HL-60 (cell line): ENCODE results near the gene MAGED4B.

ENCODE experiments used
- DNase-seq, 2 experiments: peaks; one replicate each; pipeline ENCODE4 v3.0.0-alpha.2; 2010 to 2020; ENCODE audit warnings: low read depth in 1 of 2, low spot score in 1 of 2
- H3K27ac ChIP-seq: fragments of 250-450 bp; sonication (Bioruptor Pico); replicated peaks from 2 replicates; pipeline ENCODE4 v1.5.1; 2020; ENCODE audit warnings: mild to moderate bottlenecking, moderate library complexity
- H3K27me3 ChIP-seq: fragments of 250-450 bp; sonication (Bioruptor Pico); 2 replicates; pipeline ENCODE4 v1.5.1; 2021; ENCODE audit warnings: mild to moderate bottlenecking, moderate library complexity; ENCODE audit not compliant: insufficient read depth, poor library complexity, severe bottlenecking
- H3K4me3 ChIP-seq: replicated peaks from 2 replicates; pipeline ENCODE4 v1.5.1; 2011; ENCODE audit warnings: mild to moderate bottlenecking, control low read depth, low read length; ENCODE audit not compliant: insufficient read depth
- CTCF ChIP-seq: IDR thresholded peaks from one replicate; pipeline ENCODE4 v1.5.1; 2011; ENCODE audit warnings: low read length, control low read depth, inconsistent platforms; ENCODE audit not compliant: insufficient read depth
- GABPA ChIP-seq: IDR thresholded peaks from 2 replicates; pipeline ENCODE4 v1.6.1; 2012; ENCODE audit warnings: low read depth
- POLR2AphosphoS5 ChIP-seq: IDR thresholded peaks from 2 replicates; pipeline ENCODE4 v1.6.1; 2012; ENCODE audit warnings: low read depth
- REST ChIP-seq: IDR thresholded peaks from 2 replicates; pipeline ENCODE4 v1.6.1; 2012; ENCODE audit warnings: low read depth; ENCODE audit not compliant: insufficient replicate concordance
- SPI1 ChIP-seq: IDR thresholded peaks from 2 replicates; pipeline ENCODE4 v1.6.1; 2012; ENCODE audit warnings: low read depth, mild to moderate bottlenecking, borderline replicate concordance

The MAGED4B gene

DNA sequence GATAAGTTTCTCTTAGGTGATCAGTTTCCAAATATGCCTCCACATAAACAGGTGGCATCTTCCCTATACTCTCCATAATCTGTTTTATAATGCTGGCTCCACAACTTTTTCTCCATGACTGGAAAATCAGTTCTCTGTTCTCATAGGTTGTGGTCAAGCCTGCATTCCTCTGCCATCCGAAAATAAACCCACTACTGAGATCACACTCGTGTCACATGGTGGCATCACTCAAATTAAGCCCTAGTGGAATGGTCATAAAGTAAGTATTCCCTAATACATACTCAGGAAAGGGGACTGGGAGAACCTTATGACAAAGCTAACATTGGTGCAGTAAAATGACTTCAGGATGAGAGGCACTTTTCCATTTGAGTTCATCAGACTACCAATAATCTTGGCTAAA, 37.6 kb downstream of the MAGED4B start:
- no peak overlapping the region for H3K27ac ChIP-seq
- DNase-seq = no peak
- H3K27me3 ChIP-seq = no peaks in the 10 kb centered on the region
- no peak overlapping the region for H3K4me3 ChIP-seq
- no peak for TF ChIP-seq REST
- TF ChIP-seq CTCF = no peak
- TF ChIP-seq SPI1 = no peak
- TF ChIP-seq GABPA = no peak
- no peak for TF ChIP-seq POLR2AphosphoS5

GRCh38 chrX:52015794-52016193, 53.2 kb downstream of the MAGED4B start:
- TF ChIP-seq SPI1 (no peak), REST (no peak), CTCF (no peak), GABPA (no peak), POLR2AphosphoS5 (no peak)
- DNase-seq = no peak
- Histone ChIP-seq H3K27ac (no peak overlapping the region), H3K27me3 (no peaks in the 10 kb centered on the region), H3K4me3 (no peak overlapping the region)
